Renal cortex interstitium (tissue), 15 donors: ENCODE data around the gene SYT6. TPM values are rescaled to one million over a fixed set of nuclear protein-coding genes. Genes with fewer than 3 reads are reported as not detected.
A peak's percentile ranks its signal among the peaks of the same experiment; 100 is the strongest.

ENCODE experiments used
- DNase-seq, 11 donors: peaks; one replicate each; pipeline ENCODE4 v3.0.0-alpha.2; 2013; ENCODE audit warnings: low read depth in 9 of 11, low spot score in 4 of 11; ENCODE audit errors: extremely low read depth in 1 of 11
- long read RNA-seq, 16 experiments: transcript quantifications; one replicate each; lab custom pipeline, GENCODE V29; 2026
- polyA plus RNA-seq, 3 donors: library from polyadenylated mRNA; unstranded; fragments of 120-200 nt; gene quantifications; one replicate each; pipeline ENCODE4 v1.2.1, GENCODE V29; 2013; ENCODE audit not compliant: insufficient read length in 3 of 3

Gene SYT6
- 1 to 10 TPM; 1.2 to 1.5 (median 1.4) TPM for polyA plus RNA-seq
- long read RNA-seq, donor 1: 0 reads
- long read RNA-seq, donor 2: 0 reads
- long read RNA-seq, donor 3: 0 reads
- long read RNA-seq, donor 4, full-length matches to known transcripts: 1 of 1 reads
- long read RNA-seq, donor 4, partial matches to known transcripts: 0 of 1 reads
- long read RNA-seq, donor 4, other reads (novel, unspliced or antisense): 0 of 1 reads
- long read RNA-seq, donor 5: 0 reads
- long read RNA-seq, donor 6: 0 reads
- long read RNA-seq, donor 7: 0 reads
- long read RNA-seq, donor 8, partial matches to known transcripts: 0 of 1 reads
- long read RNA-seq, donor 8, other reads (novel, unspliced or antisense): 0 of 1 reads
- long read RNA-seq, donor 9: 0 reads
- long read RNA-seq, donor 10: 0 reads
- long read RNA-seq, donor 11: 0 reads
- long read RNA-seq, donor 12: 0 reads
- long read RNA-seq, donor 13: 0 reads
- long read RNA-seq, donor 14: 0 reads
- long read RNA-seq, donor 15: 0 reads
- long read RNA-seq, donor 16: 0 reads

- peak in 1 of 11 donors; percentile 4 for DNase-seq
Measured at GRCh38 chr1:114153261-114154145, at the start of gene SYT6. TSS of gene SYT6 (minus strand) at chr1:114153869. CDS start at chr1:114153772, 97 bp downstream.

GRCh38 chr1:114201486-114201885, 47.8 kb upstream of the SYT6 start:
- DNase-seq: no peak

- no peak for DNase-seq
Measured at GRCh38 chr1:114199017-114199594, 45.4 kb upstream of the SYT6 start.

- DNase-seq: no peak
Measured at GRCh38 chr1:114196992-114197907, 43.6 kb upstream of the SYT6 start.

- DNase-seq: no peak
Measured at GRCh38 chr1:114195819-114196218, 42.1 kb upstream of the SYT6 start.

- DNase-seq: no peak
Measured at GRCh38 chr1:114192328-114192727, 38.7 kb upstream of the SYT6 start.

GRCh38 chr1:114189398-114189797, 35.7 kb upstream of the SYT6 start:
- no peak for DNase-seq

- DNase-seq: no peak
Measured at GRCh38 chr1:114181356-114181755, 27.7 kb upstream of the SYT6 start.

- DNase-seq: no peak
Measured at GRCh38 chr1:114180742-114181141, 27.1 kb upstream of the SYT6 start.

- DNase-seq: no peak
Measured at GRCh38 chr1:114178936-114179335, 25.3 kb upstream of the SYT6 start.

GRCh38 chr1:114177282-114177681, 23.6 kb upstream of the SYT6 start:
- no peak for DNase-seq

GRCh38 chr1:114176366-114176765, 22.7 kb upstream of the SYT6 start:
- DNase-seq: no peak

GRCh38 chr1:114173680-114174079, 20.0 kb upstream of the SYT6 start:
- DNase-seq: no peak

GRCh38 chr1:114169509-114169908, 15.8 kb upstream of the SYT6 start:
- DNase-seq: no peak

- no peak for DNase-seq
Measured at GRCh38 chr1:114167226-114167625, 13.6 kb upstream of the SYT6 start.

GRCh38 chr1:114164840-114165543, 11.3 kb upstream of the SYT6 start:
- no peak for DNase-seq

GRCh38 chr1:114159941-114160340, 6.3 kb upstream of the SYT6 start:
- no peak for DNase-seq

- DNase-seq: no peak
Measured at GRCh38 chr1:114157275-114157660, 3.6 kb upstream of the SYT6 start.
